Endothelial cell of umbilical vein (primary cell): ENCODE measurements around the gene IGFL4. TPM values are rescaled to one million over a fixed set of nuclear protein-coding genes. Genes with fewer than 3 reads are reported as not detected.

Source experiments
- BruUV-seq: library from RNA; stranded (reverse); fragments of 400-500 nt; replicated peaks from 2 replicates; lab custom pipeline; 2021; lab: Mats Ljungman, UMichigan
- CTCF ChIA-PET: fragments of 300-600, 350-600 bp; sonication (Branson Sonifier 250); formaldehyde crosslinking; loops from one replicate; lab custom pipeline; 2021; ENCODE audit warnings: antibody characterized with exemption, inconsistent platforms; lab: Charles Lee
- POLR2A ChIA-PET: fragments of 300-600, 350-600 bp; sonication (Branson Sonifier 250); formaldehyde crosslinking; loops from one replicate; lab custom pipeline; 2021; ENCODE audit warnings: antibody characterized with exemption, inconsistent platforms; lab: Charles Lee
- DNase-seq: peaks from one replicate; pipeline ENCODE4 v3.0.0-alpha.2; 2011; ENCODE audit warnings: low read depth, low spot score
- FAIRE-seq: peaks from 2 replicates; lab custom pipeline; 2011; peaks lifted over from hg19 to GRCh38; lab: Jason Lieb, UNC
- H2AFZ ChIP-seq: 2 replicates; pipeline ENCODE4 v1.6.0; 2012; ENCODE audit warnings: low read depth, low read length, control low read depth, inconsistent platforms
- H3K27ac ChIP-seq: 2 replicates; pipeline ENCODE4 v1.5.1; 2011; ENCODE audit warnings: low read depth, mild to moderate bottlenecking, control low read depth, low read length, moderate library complexity; ENCODE audit not compliant: insufficient read depth
- H3K27me3 ChIP-seq, 2 experiments: 2 replicates each; pipeline versions ENCODE4 v1.6.0 to v1.6.1; 2011; ENCODE audit warnings: low read length in 2 of 2, mixed read lengths in 1 of 2; ENCODE audit not compliant: control insufficient read depth in 2 of 2, insufficient read depth in 2 of 2
- H3K36me3 ChIP-seq, 2 experiments: 2 replicates in 1 of 2; 3 replicates in 1 of 2; pipeline ENCODE4 v1.5.1; 2011; ENCODE audit warnings: low read length in 2 of 2, mild to moderate bottlenecking in 1 of 2, moderate library complexity in 1 of 2; ENCODE audit not compliant: control insufficient read depth in 2 of 2, insufficient read depth in 2 of 2; ENCODE audit errors: extremely low read depth in 1 of 2
- H3K4me1 ChIP-seq: 3 replicates; pipeline ENCODE4 v1.5.1; 2011; ENCODE audit warnings: mild to moderate bottlenecking, low read length; ENCODE audit not compliant: control insufficient read depth, insufficient read depth; ENCODE audit errors: extremely low read depth
- H3K4me2 ChIP-seq: 2 replicates; pipeline ENCODE4 v1.6.1; 2011; ENCODE audit warnings: low read length, control low read depth, mixed read lengths; ENCODE audit not compliant: insufficient read depth
- H3K4me3 ChIP-seq, 3 experiments: fragments of 200-600 bp in 1 of 3; sonication (generic), shearing (Covaris generic) in 1 of 3; replicated peaks in 1 of 3; 2 replicates each; pipeline ENCODE4 v1.5.1; 2011 to 2016; ENCODE audit warnings: control low read depth in 3 of 3, low read length in 3 of 3, mild to moderate bottlenecking in 2 of 3, inconsistent platforms in 1 of 3, low read depth in 1 of 3, moderate library complexity in 1 of 3; ENCODE audit not compliant: insufficient read depth in 1 of 3
- H3K79me2 ChIP-seq: 2 replicates; pipeline ENCODE4 v1.6.0; 2012; ENCODE audit warnings: low read length, inconsistent platforms; ENCODE audit not compliant: control insufficient read depth, insufficient read depth
- H3K9ac ChIP-seq: replicated peaks from 2 replicates; pipeline ENCODE3; 2011; ENCODE audit warnings: low read length, control low read depth; ENCODE audit not compliant: insufficient read depth; ENCODE audit errors: extremely low read depth
- H3K9me1 ChIP-seq: replicated peaks from 3 replicates; pipeline ENCODE4 v1.6.0; 2011; ENCODE audit warnings: mild to moderate bottlenecking, low read length; ENCODE audit not compliant: control insufficient read depth, insufficient read depth; ENCODE audit errors: extremely low read depth
- H3K9me3 ChIP-seq: replicated peaks from 2 replicates; pipeline ENCODE4 v1.5.1; 2012; ENCODE audit warnings: low read length, inconsistent platforms; ENCODE audit not compliant: control insufficient read depth, insufficient read depth
- H4K20me1 ChIP-seq: replicated peaks from 2 replicates; pipeline ENCODE3; 2011; ENCODE audit warnings: mild to moderate bottlenecking, low read length; ENCODE audit not compliant: control insufficient read depth, insufficient read depth; ENCODE audit errors: extremely low read depth
- EZH2 ChIP-seq: IDR thresholded peaks from 2 replicates; pipeline ENCODE4 v1.6.1; 2012; ENCODE audit warnings: borderline replicate concordance, low read depth, mild to moderate bottlenecking, moderate library complexity, low read length, inconsistent platforms; ENCODE audit not compliant: severe bottlenecking
- FOS ChIP-seq: IDR thresholded peaks from 2 replicates; pipeline ENCODE4 v1.6.1; 2011; ENCODE audit warnings: mild to moderate bottlenecking, low read length, moderate library complexity, borderline replicate concordance; ENCODE audit not compliant: insufficient read depth
- GATA2 ChIP-seq: IDR thresholded peaks from 2 replicates; pipeline ENCODE4 v1.7.0; 2011; ENCODE audit warnings: low read depth, mild to moderate bottlenecking, moderate library complexity, mixed read lengths, low read length; ENCODE audit not compliant: insufficient read length, insufficient read depth
- JUN ChIP-seq: IDR thresholded peaks from 2 replicates; pipeline ENCODE4 v1.6.1; 2011; ENCODE audit warnings: borderline replicate concordance, low read depth; ENCODE audit not compliant: insufficient read length, insufficient read depth
- MYC ChIP-seq: IDR thresholded peaks from one replicate; pipeline ENCODE4 v1.6.1; 2011; ENCODE audit warnings: mild to moderate bottlenecking, low read depth, low read length
- POLR2A ChIP-seq: IDR thresholded peaks from 2 replicates; pipeline ENCODE4 v1.6.1; 2012; ENCODE audit warnings: low read depth, mild to moderate bottlenecking, control low read depth, low read length
- POLR2AphosphoS5 ChIP-seq: IDR thresholded peaks from 2 replicates; pipeline ENCODE4 v1.6.1; 2012; ENCODE audit warnings: low read depth, mild to moderate bottlenecking, control low read depth, low read length, moderate library complexity; ENCODE audit not compliant: insufficient read depth
- dilution Hi-C: fragments of 300-500 bp; cut with MboI; formaldehyde crosslinking; loops from one replicate; pipeline ENCODE4 v1.15.0; 2019; ENCODE audit warnings: low sequenced_read_pairs; ENCODE audit not compliant: extremely low pct_ligation_motif_present
- intact Hi-C: fragments of 100-400 bp; cut with micrococcal nuclease; formaldehyde crosslinking; loops from one replicate; pipeline ENCODE4 v1.10.0; 2022
- polyA plus RNA-seq, 4 experiments: library from polyadenylated mRNA; depleted of rRNA in 3 of 4; stranded (reverse) in 3 of 4; unstranded in 1 of 4; fragments of >200 nt; gene quantifications; 2 replicates each; pipeline versions ENCODE4 v1.2.1 to v1.2.3, GENCODE V29; 2011 to 2012; ENCODE audit warnings: missing spikeins in 1 of 4
- total RNA-seq: library from RNA; stranded (reverse); gene quantifications from 2 replicates; pipeline ENCODE4 v1.2.3, GENCODE V29; 2021
- TF ChIP-seq, protein P1 (sequence below), 2 donors: IDR thresholded peaks; 1 replicate in 1 of 2; 2 replicates in 1 of 2; pipeline ENCODE4 v1.5.1; 2011; ENCODE audit warnings: low read length in 2 of 2, mild to moderate bottlenecking in 2 of 2, moderate library complexity in 2 of 2, control low read depth in 1 of 2, inconsistent platforms in 1 of 2, low read depth in 1 of 2; ENCODE audit not compliant: insufficient read depth in 1 of 2; ENCODE audit errors: extremely low read depth in 1 of 2
- TF ChIP-seq, protein P2 (sequence below): IDR thresholded peaks from 2 replicates; pipeline ENCODE4 v1.6.1; 2011; ENCODE audit not compliant: insufficient read depth, insufficient read length

IGFL4 gene
- total and polyA plus RNA-seq, 2 donors (not counting 3 experiments of a cell fraction or from before 2014, with no cell fraction given): not detected

DNA sequence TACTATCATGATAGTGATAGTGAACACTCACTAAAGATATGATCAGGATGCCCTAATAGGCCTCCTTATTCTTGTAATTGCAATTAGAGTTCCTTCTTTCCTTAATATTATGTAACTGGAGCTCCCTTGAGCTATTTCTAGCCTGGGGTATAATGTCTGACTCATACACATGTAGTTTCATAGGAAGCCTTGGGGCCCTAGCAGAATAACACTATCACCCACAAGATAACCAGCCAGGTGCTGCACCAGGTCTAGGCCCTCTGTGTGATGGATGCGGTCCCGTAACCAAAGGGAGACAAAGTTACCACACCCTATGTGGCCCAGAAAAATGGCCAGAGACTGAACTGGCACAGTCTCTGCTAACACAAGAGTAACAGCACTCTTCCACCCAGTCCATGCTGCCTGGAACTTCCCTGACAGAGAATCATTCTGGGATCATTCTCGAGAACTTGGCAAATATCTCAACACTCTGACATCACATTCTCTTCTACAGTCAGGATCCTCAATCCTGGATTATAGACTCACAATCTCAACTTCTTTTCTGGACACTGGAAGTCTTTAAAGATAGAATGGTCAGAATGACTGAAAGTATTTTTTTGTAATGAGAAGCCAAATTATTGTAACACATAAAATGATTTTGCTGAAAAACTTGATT lies 32.6 kb upstream of the IGFL4 start:
- no peak for TF ChIP-seq POLR2AphosphoS5
- no peak for TF ChIP-seq POLR2A
- TF ChIP-seq FOS: no peak
- TF ChIP-seq GATA2: no peak
- no peak for TF ChIP-seq JUN
- TF ChIP-seq, protein P1, sequence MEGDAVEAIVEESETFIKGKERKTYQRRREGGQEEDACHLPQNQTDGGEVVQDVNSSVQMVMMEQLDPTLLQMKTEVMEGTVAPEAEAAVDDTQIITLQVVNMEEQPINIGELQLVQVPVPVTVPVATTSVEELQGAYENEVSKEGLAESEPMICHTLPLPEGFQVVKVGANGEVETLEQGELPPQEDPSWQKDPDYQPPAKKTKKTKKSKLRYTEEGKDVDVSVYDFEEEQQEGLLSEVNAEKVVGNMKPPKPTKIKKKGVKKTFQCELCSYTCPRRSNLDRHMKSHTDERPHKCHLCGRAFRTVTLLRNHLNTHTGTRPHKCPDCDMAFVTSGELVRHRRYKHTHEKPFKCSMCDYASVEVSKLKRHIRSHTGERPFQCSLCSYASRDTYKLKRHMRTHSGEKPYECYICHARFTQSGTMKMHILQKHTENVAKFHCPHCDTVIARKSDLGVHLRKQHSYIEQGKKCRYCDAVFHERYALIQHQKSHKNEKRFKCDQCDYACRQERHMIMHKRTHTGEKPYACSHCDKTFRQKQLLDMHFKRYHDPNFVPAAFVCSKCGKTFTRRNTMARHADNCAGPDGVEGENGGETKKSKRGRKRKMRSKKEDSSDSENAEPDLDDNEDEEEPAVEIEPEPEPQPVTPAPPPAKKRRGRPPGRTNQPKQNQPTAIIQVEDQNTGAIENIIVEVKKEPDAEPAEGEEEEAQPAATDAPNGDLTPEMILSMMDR (IDR thresholded peaks at IDR 0.05; ENCODE audit: extremely low read depth in 1 of 2, insufficient read depth in 1 of 2, low read depth in 1 of 2, low read length in 2 of 2): no peak
- TF ChIP-seq, protein P2, sequence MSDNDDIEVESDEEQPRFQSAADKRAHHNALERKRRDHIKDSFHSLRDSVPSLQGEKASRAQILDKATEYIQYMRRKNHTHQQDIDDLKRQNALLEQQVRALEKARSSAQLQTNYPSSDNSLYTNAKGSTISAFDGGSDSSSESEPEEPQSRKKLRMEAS: no peak
- TF ChIP-seq EZH2: no peak
- TF ChIP-seq MYC: no peak
- Histone ChIP-seq H3K4me3 (no peak overlapping the region), H4K20me1 (no peaks in the 10 kb centered on the region), H3K4me1 (peaks cover 27% of the 10 kb centered on the region), H3K9me1 (no peaks in the 10 kb centered on the region), H3K9ac (no peak overlapping the region), H3K27me3 (peaks cover 20 to 33% of the 10 kb centered on the region in 2 experiments), H3K27ac (no peak overlapping the region), H2AFZ (no peak overlapping the region), H3K9me3 (no peaks in the 10 kb centered on the region), H3K79me2 (no peaks in the 10 kb centered on the region), H3K4me2 (no peak overlapping the region), H3K36me3 (no peaks in the 10 kb centered on the region)
- ChIA-PET POLR2A (no interaction called here), CTCF (interaction anchor here (0.7 to 4.2 kb wide), 8 partner anchors 9 to 192 kb away, joined by 3 to 93 read pairs (median 6); no protein-coding TSS in a partner anchor)
- FAIRE-seq (peak; percentile 63), DNase-seq (no peak)
- dilution Hi-C loops: no loop called here
- intact Hi-C loops: no loop called here
- BruUV-seq: no TSS peak
